ENCODE results near the gene CENPS. TPM values are rescaled to one million over a fixed set of nuclear protein-coding genes. Genes with fewer than 3 reads are reported as not detected.
"Not testable (repeated sequence)": the region's sequence is repeated elsewhere in the genome, so short reads cannot be mapped to it uniquely, and the experiment has no call there.

Gene CENPS
- total RNA-seq (2014; rRNA removed; shearing (Covaris generic)): 24.5 and 31.4 TPM in 2 replicates

GRCh38 chr1:10430216-10431069 is at the start of gene CENPS:
CENPS (plus strand) TSS chr1:10430433; CDS start chr1:10430518, 85 bp downstream.
- DNase-seq (ENCODE audit: low spot score): peak; percentile 60

GRCh38 chr1:10380594-10381275 is 49.5 kb upstream of the CENPS start:
- peak; percentile 85 for DNase-seq (ENCODE audit: low spot score)

DNA sequence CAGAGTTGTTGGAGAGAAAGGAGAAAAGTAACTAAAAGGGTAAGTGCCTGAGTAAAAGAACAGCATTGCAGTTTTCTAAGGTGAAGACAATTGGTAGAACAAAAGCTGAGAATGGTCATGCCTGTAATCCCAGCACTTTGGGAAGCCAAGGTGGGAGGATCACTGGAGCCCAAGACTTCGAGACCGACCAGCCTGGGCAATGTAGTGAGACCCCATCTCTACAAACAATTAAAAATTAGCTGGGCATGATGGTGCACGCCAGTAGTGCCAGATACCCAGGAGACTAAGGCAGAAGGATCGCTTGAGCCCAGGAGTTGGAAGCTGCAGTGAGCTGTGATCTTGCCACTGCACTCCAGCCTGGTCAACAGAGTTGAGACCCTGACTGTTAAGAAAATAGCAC is 46.6 kb upstream of the CENPS start:
- DNase-seq (ENCODE audit: low spot score): no peak

DNA sequence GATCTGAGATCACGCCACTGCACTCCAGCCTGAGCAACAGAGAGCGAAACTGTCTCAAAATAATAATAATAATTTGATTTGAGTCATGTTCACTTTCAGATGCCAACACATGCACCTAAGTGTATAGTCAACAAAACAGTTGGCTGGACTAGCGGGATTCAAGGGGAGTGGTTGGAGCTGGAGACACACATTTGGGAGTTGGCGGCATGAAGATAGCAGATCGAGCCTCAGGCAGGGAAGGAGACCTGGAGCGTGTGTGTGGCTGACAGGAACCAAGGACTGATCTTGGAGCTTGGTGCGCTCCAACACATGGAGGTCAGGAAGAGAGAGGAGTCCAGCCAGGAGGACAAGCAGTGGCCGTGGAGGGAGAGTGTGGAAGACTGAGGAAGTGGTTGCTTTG is 46.0 kb upstream of the CENPS start:
- no peak for DNase-seq (ENCODE audit: low spot score)

DNA sequence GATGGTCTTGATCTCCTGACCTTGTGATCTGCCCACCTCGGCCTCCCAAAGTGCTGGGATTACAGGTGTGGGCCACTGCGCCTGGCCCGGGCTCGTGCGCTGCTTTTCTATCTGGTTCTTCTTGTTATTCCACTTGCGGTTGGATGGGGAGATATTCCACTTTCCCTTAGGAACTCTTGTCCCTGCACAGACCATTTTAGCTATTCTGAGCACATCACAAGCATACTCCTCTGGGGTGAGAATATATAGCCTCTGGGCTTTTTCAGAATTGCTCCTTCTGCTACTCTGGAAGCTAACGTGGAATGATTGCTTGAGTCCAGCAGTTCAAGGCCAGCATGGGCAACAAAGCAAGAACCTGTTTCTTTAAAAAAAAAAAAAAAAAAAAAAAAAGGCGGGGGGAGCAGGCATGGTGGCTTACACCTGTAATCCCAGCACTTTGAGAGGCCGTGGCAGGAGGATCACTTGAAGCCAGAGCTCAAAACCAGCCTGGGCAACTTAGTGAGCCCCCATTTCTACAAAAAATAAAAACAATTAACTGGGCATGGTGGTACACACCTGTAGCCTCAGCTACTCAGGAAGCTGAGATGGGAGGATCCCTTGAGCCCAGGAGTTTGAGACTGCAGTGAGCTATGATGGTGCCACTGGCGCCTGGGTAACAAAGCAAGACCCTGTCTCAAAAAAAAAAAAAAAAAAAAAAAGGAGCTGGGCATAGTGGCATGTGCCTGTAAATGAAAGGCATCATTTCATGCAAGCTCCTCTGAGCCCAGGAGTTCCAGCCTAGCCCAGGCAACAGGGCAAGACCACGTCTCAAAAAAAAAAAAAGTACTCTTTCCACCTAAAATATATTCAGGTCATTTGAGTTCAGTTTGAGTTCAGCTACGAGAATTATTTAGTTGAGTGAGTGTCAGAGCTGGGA is 43.2 kb upstream of the CENPS start:
- DNase-seq (ENCODE audit: low spot score): no peak

- peak; percentile 68 for DNase-seq (ENCODE audit: low spot score)
Observed at GRCh38 chr1:10387677-10388386, 42.4 kb upstream of the CENPS start.

DNA sequence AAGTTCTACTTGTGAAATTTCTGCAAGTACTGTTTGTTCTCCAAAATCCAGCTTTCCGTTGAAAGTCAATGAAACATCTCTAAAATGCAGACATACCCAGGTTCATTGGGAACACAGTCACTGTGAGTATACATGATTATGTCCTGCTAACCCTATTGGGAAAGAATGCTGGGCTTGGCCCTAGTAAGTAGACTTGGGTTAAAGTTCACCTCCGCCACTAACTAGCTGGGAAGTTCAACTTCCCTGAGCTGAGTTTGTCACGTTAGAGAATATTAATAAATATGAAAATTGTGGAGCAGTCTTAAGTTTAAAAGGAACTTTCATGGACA is 41.9 kb upstream of the CENPS start:
- DNase-seq (ENCODE audit: low spot score): no peak

DNA sequence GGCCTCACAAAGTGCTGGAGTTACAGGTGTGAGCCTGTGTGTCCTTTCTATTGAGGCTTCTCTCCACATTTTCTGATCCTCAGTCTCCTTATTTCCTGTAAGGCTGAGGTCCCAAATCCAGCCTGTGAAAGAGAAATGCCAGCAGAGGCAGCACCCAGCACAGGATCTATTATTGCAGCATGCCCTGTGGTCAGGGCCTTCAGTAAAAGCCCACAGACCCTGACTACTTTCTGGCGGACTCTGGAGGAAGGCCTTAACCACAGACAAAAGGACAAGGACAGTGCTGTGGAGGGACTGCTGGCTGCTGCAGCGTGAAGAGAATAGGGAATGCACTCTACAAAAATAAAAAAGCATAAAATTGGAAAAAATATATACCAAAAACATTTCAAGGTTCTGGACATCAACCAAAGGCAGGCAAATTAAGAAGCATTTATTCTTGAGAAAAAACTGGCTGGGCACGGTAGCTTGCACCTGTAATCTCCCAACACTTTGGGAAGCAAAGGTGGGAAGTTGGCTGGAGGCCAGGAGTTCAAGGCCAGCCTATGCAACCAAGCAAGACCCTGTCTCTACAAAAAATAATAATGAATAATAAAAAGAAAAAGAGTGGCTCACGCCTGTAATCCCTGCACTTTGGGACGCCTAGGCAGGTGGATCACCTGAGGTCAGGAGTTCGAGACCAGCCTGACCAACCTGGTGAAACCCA is 40.8 kb upstream of the CENPS start:
- DNase-seq (ENCODE audit: low spot score): no peak

DNA sequence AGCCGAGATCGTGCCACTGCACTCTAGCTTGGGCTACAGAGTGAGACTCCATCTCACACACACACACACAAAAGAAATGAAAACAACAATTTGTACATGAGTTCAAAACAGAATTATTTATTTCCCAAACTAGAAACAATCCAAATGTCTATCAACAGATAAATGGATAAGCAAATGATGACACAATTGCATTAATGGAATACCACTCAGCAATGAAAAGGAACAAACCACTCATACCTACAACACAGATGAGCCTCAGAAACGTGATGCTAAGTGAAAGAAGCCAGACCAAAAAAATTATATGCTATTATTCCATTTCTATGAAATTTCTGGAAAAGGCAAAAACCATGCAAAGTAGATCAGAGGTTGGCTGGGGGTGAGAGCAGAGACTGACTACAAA is 33.4 kb upstream of the CENPS start:
- no peak for DNase-seq (ENCODE audit: low spot score)

DNA sequence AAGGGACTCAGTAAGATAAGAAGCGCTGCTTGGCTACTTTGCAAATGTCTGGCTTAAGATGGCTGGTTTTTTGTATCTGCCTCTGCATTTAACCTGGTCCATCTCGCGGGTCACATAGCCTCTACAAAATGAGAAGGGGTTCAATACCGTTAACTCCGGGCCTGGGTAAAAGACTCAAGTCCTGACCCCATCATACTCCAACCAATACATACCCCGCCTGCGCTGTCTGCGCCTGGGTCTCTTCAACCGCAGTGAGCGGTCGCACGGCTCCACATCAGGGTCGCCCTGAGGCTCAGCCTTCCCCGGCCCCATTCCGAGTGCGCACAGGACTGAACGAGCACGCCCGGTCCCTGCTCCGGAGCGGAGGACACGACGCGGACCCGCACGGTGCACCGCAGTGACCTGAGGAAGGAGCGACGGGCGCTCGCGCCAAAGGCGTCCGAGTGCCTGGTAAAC is 31.9 kb upstream of the CENPS start:
- DNase-seq (ENCODE audit: low spot score): no peak

DNA sequence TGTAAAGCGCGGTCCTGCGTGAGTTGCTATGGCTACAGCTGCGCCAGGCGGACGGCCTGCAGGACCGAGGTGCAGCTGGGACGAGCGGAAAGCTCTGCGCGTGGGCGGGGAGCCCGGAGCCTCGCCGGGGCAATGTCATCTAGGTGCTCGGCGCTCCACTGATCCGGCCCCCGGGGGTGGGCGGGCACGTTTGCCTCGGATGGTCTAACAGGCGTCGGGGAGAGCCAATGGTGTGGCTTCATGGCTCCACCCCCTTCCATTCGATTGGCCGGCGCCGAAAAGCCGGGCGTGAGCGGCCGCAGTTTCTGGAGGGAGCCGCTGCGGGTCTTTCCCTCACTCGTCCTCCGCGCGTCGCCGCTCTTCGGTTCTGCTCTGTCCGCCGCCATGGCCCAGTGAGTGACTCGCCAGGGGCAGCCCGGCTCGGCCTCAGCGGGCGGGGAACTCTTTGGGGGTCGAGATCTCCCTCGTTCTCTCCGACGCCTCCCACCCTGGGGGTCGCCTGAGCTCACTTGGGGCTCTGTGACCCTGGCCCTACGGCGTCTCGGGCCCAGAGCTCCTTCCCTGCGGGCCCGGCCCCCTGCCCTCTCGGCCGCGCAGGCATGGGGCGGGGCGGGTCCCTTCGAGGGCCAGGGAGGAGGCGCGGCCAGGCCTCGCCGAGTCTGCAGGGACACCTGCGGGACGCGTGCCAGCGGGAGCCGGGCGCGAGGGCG is 31.3 kb upstream of the CENPS start, which contains the start of gene PGD:
Gene PGD, plus strand, starts transcription at position 331 of the 710 bp plus-strand sequence. Its CDS starts 54 bp downstream, at position 385.
- DNase-seq (ENCODE audit: low spot score): peak; percentile 96

- no peak for DNase-seq (ENCODE audit: low spot score)
Observed at GRCh38 chr1:10399444-10399941, 30.7 kb upstream of the CENPS start.

DNA sequence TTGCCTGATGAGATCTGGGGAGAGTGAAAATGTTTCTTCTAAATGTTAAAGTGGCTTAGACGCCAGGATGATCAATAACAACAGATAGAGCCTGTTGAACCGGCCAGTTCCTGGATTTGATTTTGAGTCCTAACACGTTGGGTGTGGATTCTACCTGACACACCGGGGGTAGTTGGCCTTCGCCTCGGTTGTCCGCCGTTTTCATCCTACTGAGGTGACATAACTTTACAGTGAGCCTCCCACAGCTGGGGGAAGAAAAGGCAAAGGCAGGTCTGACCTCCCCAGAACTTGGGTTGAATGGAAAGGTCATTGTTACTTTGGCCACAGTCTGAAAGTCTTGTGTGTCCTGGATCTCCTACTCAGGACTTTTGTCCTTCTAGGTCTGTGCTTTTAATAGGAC is 30.2 kb upstream of the CENPS start:
- DNase-seq (ENCODE audit: low spot score): no peak

DNA sequence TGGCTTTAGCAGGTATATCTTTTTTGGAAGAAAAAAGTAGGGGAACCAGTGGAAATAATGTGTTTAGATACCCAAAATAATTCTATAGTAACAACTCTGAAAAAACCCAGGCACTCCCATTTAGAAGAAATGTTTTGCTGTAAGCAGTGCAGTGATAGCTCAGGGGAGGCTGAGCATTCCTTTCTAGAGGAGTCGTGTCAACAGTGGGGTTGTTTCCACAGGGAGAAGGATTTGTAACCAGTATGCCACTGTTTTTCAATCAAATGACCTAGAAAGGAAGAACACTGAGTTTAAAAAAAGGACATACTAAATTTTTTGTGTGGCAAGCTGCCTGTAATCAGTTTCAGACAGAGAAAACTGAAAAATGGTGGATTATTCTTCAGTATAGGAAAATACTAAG is 29.0 kb upstream of the CENPS start:
- no peak for DNase-seq (ENCODE audit: low spot score)

DNA sequence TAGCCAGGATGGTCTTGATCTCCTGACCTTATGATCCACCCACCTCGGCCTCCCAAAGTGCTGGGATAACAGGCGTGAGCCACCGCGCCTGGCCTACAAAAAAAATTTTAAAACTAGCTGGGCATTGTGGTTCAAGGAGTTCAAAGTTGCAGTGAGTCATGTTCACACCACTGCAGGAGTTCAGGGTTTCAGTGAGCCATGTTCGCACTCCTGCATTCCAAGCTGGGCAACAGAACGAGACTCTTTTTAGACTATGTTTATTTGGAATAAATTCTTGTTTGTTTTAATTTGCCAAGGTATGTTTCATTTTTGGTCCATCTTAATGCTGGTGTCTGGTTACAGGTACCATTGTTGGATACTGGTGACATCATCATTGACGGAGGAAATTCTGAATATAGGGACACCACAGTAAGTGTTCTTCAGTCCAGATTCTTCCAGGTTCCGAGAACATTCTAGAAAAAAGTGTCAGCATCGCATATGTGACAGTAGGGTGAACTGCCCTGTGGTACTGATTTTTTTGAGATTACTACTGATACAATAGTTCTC is 27.4 kb upstream of the CENPS start:
- peak; percentile 27 for DNase-seq (ENCODE audit: low spot score)

GRCh38 chr1:10407201-10407600 is 23.0 kb upstream of the CENPS start:
- DNase-seq (ENCODE audit: low spot score): no peak

- peak; percentile 91 for DNase-seq (ENCODE audit: low spot score)
Observed at GRCh38 chr1:10415211-10415930, 14.9 kb upstream of the CENPS start.

DNA sequence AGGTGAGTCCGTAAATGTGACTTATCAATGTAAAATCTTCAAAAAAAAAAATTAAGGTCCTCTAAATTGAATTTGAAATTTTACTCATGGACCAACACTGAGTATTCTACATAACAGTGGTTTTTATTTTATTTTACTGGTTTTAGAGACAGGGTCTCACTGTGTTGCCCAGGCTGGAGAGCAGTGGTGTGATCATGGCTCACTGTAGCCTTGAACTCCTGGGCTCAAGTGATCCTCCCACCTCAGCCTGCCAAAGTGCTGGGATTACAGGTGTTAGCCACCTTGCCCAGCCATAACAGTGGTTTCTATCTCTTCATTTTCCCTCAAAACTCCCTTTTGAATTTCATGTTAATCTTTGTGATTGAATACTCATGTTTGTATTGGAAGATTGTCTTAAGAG is 14.3 kb upstream of the CENPS start:
- DNase-seq (ENCODE audit: low spot score): not testable (repeated sequence)

DNA sequence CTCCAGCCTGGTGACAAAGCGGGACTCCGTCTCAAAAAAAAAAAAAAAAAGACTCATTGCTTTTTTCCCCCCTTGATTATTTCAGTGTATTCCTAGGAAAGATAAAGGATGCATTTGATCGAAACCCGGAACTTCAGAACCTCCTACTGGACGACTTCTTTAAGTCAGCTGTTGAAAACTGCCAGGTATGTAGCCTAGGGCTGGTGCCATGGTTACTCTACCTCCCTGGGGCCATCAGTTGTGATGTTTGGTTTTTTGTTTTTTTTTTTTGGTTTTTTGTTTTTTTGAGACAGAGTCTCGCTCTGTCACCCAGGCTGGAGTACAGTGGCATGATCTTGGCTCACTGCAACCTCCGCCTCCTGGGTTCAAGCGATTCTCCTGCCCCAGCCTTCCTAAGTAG is 11.5 kb upstream of the CENPS start:
- DNase-seq (ENCODE audit: low spot score): not testable (repeated sequence)

Measured in H4 (cell line).